Right lobe of liver (tissue), 4 donors: Measurements from ENCODE around the gene LIN9.

ENCODE experiments used
- POLR2A ChIP-seq: fragments of 450-650 bp; IDR thresholded peaks from one replicate; pipeline ENCODE4 v1.6.1; 2017; ENCODE audit warnings: antibody characterized with exemption, mild to moderate bottlenecking
- TF ChIP-seq, protein P1 (sequence below), 4 donors: fragments of 200-600 bp in 3 of 4; fragments of 450-650 bp in 1 of 4; IDR thresholded peaks; one replicate each; pipeline versions ENCODE4 v1.5.1 to v1.8.0; 2016 to 2022; ENCODE audit warnings: antibody characterized with exemption in 4 of 4, mild to moderate bottlenecking in 2 of 4
- donor health status: DM: no; HTN: no; CAD: no.
- donor health status: DM: no; HTN: no; CAD: no.
- donor health status: DM: no; HTN: yes; CAD: no.

DNA sequence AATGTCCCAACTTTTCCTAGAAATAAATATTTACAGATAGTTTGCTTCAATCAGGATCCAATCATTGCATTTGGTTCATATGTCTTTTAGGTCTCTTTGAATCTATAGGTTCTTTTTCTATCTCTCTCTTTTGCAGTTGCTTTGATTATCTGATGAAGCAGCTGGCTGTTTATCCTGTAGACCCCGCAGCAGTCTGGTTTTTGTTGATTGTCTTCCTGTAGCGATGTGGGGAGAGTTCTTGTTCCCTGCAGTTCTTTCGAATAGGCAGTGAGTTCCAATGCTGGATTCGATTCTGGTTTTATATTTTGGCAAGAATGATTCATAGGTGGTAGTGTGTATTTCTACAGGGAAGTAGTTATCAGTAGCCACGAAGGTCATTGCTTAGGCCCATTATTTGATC is 92.9 kb downstream of the LIN9 start:
- TF ChIP-seq, protein P1, sequence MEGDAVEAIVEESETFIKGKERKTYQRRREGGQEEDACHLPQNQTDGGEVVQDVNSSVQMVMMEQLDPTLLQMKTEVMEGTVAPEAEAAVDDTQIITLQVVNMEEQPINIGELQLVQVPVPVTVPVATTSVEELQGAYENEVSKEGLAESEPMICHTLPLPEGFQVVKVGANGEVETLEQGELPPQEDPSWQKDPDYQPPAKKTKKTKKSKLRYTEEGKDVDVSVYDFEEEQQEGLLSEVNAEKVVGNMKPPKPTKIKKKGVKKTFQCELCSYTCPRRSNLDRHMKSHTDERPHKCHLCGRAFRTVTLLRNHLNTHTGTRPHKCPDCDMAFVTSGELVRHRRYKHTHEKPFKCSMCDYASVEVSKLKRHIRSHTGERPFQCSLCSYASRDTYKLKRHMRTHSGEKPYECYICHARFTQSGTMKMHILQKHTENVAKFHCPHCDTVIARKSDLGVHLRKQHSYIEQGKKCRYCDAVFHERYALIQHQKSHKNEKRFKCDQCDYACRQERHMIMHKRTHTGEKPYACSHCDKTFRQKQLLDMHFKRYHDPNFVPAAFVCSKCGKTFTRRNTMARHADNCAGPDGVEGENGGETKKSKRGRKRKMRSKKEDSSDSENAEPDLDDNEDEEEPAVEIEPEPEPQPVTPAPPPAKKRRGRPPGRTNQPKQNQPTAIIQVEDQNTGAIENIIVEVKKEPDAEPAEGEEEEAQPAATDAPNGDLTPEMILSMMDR (IDR thresholded peaks at IDR 0.05), result no peak
- no peak for TF ChIP-seq POLR2A
